Inflammatory macrophage (primary cell): ENCODE data around the gene TDRD9.

ENCODE experiments used
- DNase-seq, 2 donors: peaks; one replicate each; pipeline ENCODE4 v3.0.0-alpha.2; 2020 to 2022

The TDRD9 gene

GRCh38 chr14:103995876-103996275 is 67.6 kb downstream of the TDRD9 start:
- DNase-seq: no peak

GRCh38 chr14:103997391-103997790 is 69.1 kb downstream of the TDRD9 start:
- no peak for DNase-seq

GRCh38 chr14:103998027-103998426 is 69.8 kb downstream of the TDRD9 start:
- DNase-seq: no peak

GRCh38 chr14:103999795-104000440 is 71.7 kb downstream of the TDRD9 start:
- DNase-seq: no peak

- DNase-seq: no peak
Observed at GRCh38 chr14:104001003-104001402, 72.7 kb downstream of the TDRD9 start.

- no peak for DNase-seq
Observed at GRCh38 chr14:104003616-104004015, 75.4 kb downstream of the TDRD9 start.

- DNase-seq: no peak
Observed at GRCh38 chr14:104004849-104005248, 76.6 kb downstream of the TDRD9 start.

- DNase-seq: no peak
Observed at GRCh38 chr14:104005489-104005888, 77.2 kb downstream of the TDRD9 start.

GRCh38 chr14:104007121-104007520 is 78.9 kb downstream of the TDRD9 start:
- no peak for DNase-seq

GRCh38 chr14:104009297-104009696 is 81.0 kb downstream of the TDRD9 start:
- DNase-seq: no peak

- no peak for DNase-seq
Observed at GRCh38 chr14:104011824-104012517, 83.7 kb downstream of the TDRD9 start.

- DNase-seq: no peak
Observed at GRCh38 chr14:104014764-104015163, 86.5 kb downstream of the TDRD9 start.

- DNase-seq: no peak
Observed at GRCh38 chr14:104016873-104017650, 88.8 kb downstream of the TDRD9 start.

GRCh38 chr14:104019029-104019428 is 90.8 kb downstream of the TDRD9 start:
- DNase-seq: no peak

GRCh38 chr14:104019806-104020205 is 91.5 kb downstream of the TDRD9 start:
- DNase-seq: no peak

GRCh38 chr14:104020471-104020870 is 92.2 kb downstream of the TDRD9 start:
- no peak for DNase-seq

GRCh38 chr14:104023325-104024055 is 95.2 kb downstream of the TDRD9 start:
- DNase-seq: no peak

GRCh38 chr14:104025534-104025933 is 97.3 kb downstream of the TDRD9 start:
- no peak for DNase-seq

- DNase-seq: no peak
Observed at GRCh38 chr14:104026024-104026423, 97.8 kb downstream of the TDRD9 start.

GRCh38 chr14:104030958-104031357 is 102.7 kb downstream of the TDRD9 start:
- no peak for DNase-seq

- no peak for DNase-seq
Observed at GRCh38 chr14:104031384-104031783, 103.1 kb downstream of the TDRD9 start.

GRCh38 chr14:104034976-104035699 is 106.9 kb downstream of the TDRD9 start:
- DNase-seq: no peak
